Left kidney (tissue), 2 donors: Measurements from ENCODE around the gene KRTAP12-4. TPM values are rescaled to one million over a fixed set of nuclear protein-coding genes. Genes with fewer than 3 reads are reported as not detected.
"Not testable (repeated sequence)": the region's sequence is repeated elsewhere in the genome, so short reads cannot be mapped to it uniquely, and the experiment has no call there.

Experiments used
- DNase-seq: peaks from one replicate; pipeline ENCODE4 v3.0.0-alpha.2; 2013
- polyA plus RNA-seq: library from polyadenylated mRNA; unstranded; fragments of 120-200 nt; gene quantifications from one replicate; pipeline ENCODE4 v1.2.1, GENCODE V29; 2013; ENCODE audit not compliant: insufficient read length

KRTAP12-4 gene
- polyA plus RNA-seq, 1 donor = not detected

DNA sequence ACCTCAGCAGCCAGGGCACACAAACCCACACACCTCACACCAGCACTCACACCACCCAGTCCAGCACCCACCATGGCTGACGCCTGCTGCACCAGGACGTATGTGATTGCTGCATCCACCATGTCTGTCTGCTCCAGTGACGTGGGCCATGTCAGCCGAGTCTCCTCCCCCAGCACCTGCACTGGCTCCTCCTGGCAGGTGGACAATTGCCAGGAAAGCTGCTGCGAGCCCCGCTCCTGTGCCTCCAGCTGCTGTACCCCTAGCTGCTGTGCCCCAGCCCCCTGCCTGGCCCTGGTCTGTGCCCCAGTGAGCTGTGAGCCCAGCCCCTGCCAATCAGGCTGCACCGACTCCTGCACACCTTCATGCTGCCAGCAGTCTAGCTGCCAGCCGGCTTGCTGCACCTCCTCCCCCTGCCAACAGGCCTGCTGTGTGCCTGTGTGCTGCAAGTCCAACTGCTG lies 42.4 kb downstream of the KRTAP12-4 start, which contains the start of gene KRTAP10-8:
Gene KRTAP10-8, plus strand, starts transcription at position 51 of the 458 bp plus-strand sequence. Its CDS starts 22 bp downstream, at position 73.
- no peak for DNase-seq

GRCh38 chr21:44611551-44611950 lies 42.9 kb downstream of the KRTAP12-4 start:
- no peak for DNase-seq

DNA sequence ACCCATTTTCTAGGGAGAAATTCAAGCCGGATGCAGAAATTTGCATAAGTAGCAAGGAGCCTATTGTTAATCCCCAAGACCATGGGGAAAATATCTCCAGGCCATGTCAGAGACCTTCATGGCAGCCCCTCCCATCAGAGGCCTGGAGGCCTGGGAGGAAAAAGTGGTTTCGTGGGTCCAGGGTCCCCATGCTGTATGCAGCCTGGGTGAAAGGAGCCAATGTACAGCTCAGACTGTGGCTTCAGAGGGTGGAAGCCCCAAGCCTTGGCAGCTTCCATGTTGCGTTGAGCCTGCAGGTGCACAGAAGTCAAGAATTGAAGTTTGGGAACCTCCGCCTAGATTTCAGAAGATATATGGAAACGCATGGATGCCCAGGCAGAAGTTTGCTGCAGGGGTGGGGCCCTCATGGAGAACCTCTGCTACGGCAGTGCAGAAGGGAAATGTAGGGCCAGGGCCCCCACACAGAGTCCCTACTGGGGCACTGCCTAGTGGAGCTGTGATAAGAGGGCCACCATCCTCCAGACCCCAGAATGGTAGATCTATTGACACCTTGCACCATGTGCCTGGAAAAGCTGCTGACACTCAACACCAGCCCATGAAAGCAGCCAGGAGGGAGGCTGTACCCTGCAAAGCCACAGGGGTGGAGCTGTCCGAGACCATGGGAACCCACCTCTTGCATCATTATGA lies 44.2 kb downstream of the KRTAP12-4 start:
- DNase-seq = not testable (repeated sequence)

DNA sequence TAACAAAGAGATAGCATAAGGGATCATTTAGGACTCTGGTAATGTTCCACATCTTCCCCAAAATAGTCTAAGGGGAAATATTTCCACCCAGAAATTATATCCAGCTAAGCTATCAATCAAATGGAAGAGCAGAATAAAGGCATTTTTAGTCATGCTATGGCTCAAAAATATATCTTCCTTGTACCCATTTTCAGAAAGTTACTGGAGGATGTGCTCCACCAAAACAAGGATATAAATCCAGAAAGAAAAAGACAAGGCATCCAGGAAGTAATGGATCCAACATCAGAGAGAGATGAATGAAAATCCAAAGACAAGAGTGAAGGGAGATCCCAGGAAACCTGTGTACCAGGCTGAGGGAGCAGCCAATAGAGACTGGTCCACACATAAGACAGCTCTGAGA lies 45.3 kb downstream of the KRTAP12-4 start:
- no peak for DNase-seq

DNA sequence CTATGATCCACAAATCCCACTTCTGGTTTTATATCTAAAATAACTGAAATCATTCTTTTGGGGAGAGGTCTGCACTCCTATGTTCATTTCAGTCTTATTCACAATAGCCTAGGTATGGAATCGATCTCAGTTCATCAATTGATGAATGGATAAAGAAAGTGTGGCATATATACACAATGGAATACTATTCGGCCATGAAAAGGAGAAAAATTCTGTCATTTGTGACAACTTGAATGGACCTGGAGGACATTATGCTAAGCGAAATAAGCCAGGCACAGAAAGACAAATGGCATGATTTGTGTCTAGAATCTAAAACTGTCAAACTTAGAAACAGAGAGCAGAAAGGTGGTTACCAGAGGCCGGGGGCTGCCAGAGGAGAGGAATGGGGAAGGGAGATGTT lies 48.0 kb downstream of the KRTAP12-4 start:
- DNase-seq = no peak

Other genes with a start within 250 kb of the KRTAP12-4 start
- 4.6 TPM for gene LRRC3, start 199.1 kb downstream of the KRTAP12-4 start, polyA plus RNA-seq
- not detected for gene KRTAP10-1, start 114.5 kb downstream of the KRTAP12-4 start, polyA plus RNA-seq
- not detected for gene KRTAP10-2, start 103.2 kb downstream of the KRTAP12-4 start, polyA plus RNA-seq
- gene KRTAP10-3, start 95.9 kb downstream of the KRTAP12-4 start, polyA plus RNA-seq = not detected
- not detected for gene KRTAP10-4, start 80.9 kb downstream of the KRTAP12-4 start, polyA plus RNA-seq
- not detected for gene KRTAP10-5, start 74.1 kb downstream of the KRTAP12-4 start, polyA plus RNA-seq
- not detected for gene KRTAP10-6, start 62.2 kb downstream of the KRTAP12-4 start, polyA plus RNA-seq
- not detected for gene KRTAP10-7, start 54.1 kb downstream of the KRTAP12-4 start, polyA plus RNA-seq
- gene KRTAP10-8, start 42.6 kb downstream of the KRTAP12-4 start, polyA plus RNA-seq = not detected
- not detected for gene KRTAP10-9, start 27.6 kb downstream of the KRTAP12-4 start, polyA plus RNA-seq
- gene KRTAP10-10, start 17.3 kb downstream of the KRTAP12-4 start, polyA plus RNA-seq = not detected
- gene KRTAP10-11, start 8.2 kb downstream of the KRTAP12-4 start, polyA plus RNA-seq = not detected
- not detected for gene KRTAP12-3, start 3.3 kb upstream of the KRTAP12-4 start, polyA plus RNA-seq
- gene KRTAP12-2, start 12.3 kb upstream of the KRTAP12-4 start, polyA plus RNA-seq = not detected
- not detected for gene KRTAP12-1, start 27.5 kb upstream of the KRTAP12-4 start, polyA plus RNA-seq
- gene KRTAP10-12, start 42.5 kb upstream of the KRTAP12-4 start, polyA plus RNA-seq = not detected
- 0.96 TPM for gene TSPEAR, start 56.9 kb upstream of the KRTAP12-4 start, polyA plus RNA-seq
- 140 TPM for gene UBE2G2, start 147.2 kb upstream of the KRTAP12-4 start, polyA plus RNA-seq
- gene SUMO3, start 163.4 kb upstream of the KRTAP12-4 start, polyA plus RNA-seq = 113 TPM
- gene PTTG1IP, start 219.0 kb upstream of the KRTAP12-4 start, polyA plus RNA-seq = 298 TPM